GM23248 (cell line): ENCODE results near the gene SSX2IP. TPM values are rescaled to one million over a fixed set of nuclear protein-coding genes. Genes with fewer than 3 reads are reported as not detected.

Experiments
- DNase-seq: peaks from one replicate; pipeline ENCODE4 v3.0.0-alpha.2; 2015
- H2AFZ ChIP-seq: fragments of 200-600 bp; sonication (generic); 2 replicates; pipeline ENCODE4 v1.6.1; 2016; ENCODE audit warnings: antibody characterized with exemption
- H3F3A ChIP-seq: fragments of 200-600 bp; sonication (generic); 2 replicates; pipeline ENCODE4 v1.6.1; 2016; ENCODE audit warnings: mild to moderate bottlenecking, antibody characterized with exemption, mixed run types; ENCODE audit not compliant: insufficient read depth
- H3K27ac ChIP-seq: fragments of 200-600 bp; sonication (generic); 2 replicates; pipeline ENCODE4 v1.5.1; 2016; ENCODE audit warnings: mild to moderate bottlenecking
- H3K27me3 ChIP-seq: fragments of 200-600 bp; sonication (generic); replicated peaks from 2 replicates; pipeline ENCODE4 v1.6.1; 2016; ENCODE audit warnings: mild to moderate bottlenecking; ENCODE audit not compliant: insufficient read depth
- H3K36me3 ChIP-seq: fragments of 200-600 bp; sonication (generic); 2 replicates; pipeline ENCODE4 v1.6.1; 2016; ENCODE audit warnings: low read depth, mild to moderate bottlenecking
- H3K4me1 ChIP-seq: fragments of 200-600 bp; sonication (generic); 2 replicates; pipeline ENCODE4 v1.6.1; 2016; ENCODE audit warnings: mild to moderate bottlenecking; ENCODE audit not compliant: insufficient read depth
- H3K4me2 ChIP-seq: fragments of 200-600 bp; sonication (generic); one replicate; pipeline ENCODE4 v1.6.1; 2016; ENCODE audit warnings: mild to moderate bottlenecking; ENCODE audit not compliant: unreplicated experiment
- H3K4me3 ChIP-seq: fragments of 200-600 bp; sonication (generic); 2 replicates; pipeline ENCODE4 v1.5.1; 2016; ENCODE audit warnings: mild to moderate bottlenecking
- H3K79me2 ChIP-seq: fragments of 200-600 bp; sonication (generic); 2 replicates; pipeline ENCODE4 v1.6.1; 2016; ENCODE audit warnings: mild to moderate bottlenecking; ENCODE audit not compliant: insufficient read depth
- H3K9ac ChIP-seq: fragments of 200-600 bp; sonication (generic); 2 replicates; pipeline ENCODE4 v1.6.1; 2016; ENCODE audit warnings: mild to moderate bottlenecking
- H3K9me2 ChIP-seq: fragments of 200-600 bp; sonication (generic); 2 replicates; pipeline ENCODE4 v1.6.1; 2016; ENCODE audit warnings: mixed run types, mild to moderate bottlenecking, moderate library complexity; ENCODE audit not compliant: insufficient read depth
- H3K9me3 ChIP-seq: fragments of 200-600 bp; sonication (generic); one replicate; pipeline ENCODE4 v1.6.1; 2017; ENCODE audit warnings: low read depth
- H4K20me1 ChIP-seq: fragments of 200-600 bp; sonication (generic); 2 replicates; pipeline ENCODE4 v1.6.0; 2016; ENCODE audit not compliant: insufficient read depth
- EZH2 ChIP-seq: fragments of 200-600 bp; sonication (generic); IDR thresholded peaks from 2 replicates; pipeline ENCODE4 v1.6.1; 2018; ENCODE audit warnings: antibody characterized with exemption, mild to moderate bottlenecking; ENCODE audit not compliant: insufficient read depth, poor library complexity, severe bottlenecking
- EZH2phosphoT487 ChIP-seq: fragments of 200-600 bp; sonication (generic); IDR thresholded peaks from 2 replicates; pipeline ENCODE4 v1.6.1; 2018; ENCODE audit warnings: antibody characterized with exemption, moderate library complexity, mild to moderate bottlenecking, low read depth; ENCODE audit not compliant: insufficient read depth
- WGBS, 2 experiments: methylation state at CpG; one replicate each; pipeline ENCODE4 v1.1.6; 2015 to 2017; ENCODE audit warnings: low lambda C conversion rate in 2 of 2, low coverage in 1 of 2; ENCODE audit errors: missing lambda C conversion rate in 2 of 2; 5-methylcytosine and 5-hydroxymethylcytosine counted together
- in situ Hi-C: fragments of 300-500 bp; cut with MboI; formaldehyde crosslinking; loops from 2 replicates; pipeline ENCODE4 v1.15.0; 2020
- polyA plus RNA-seq: library from polyadenylated mRNA; unstranded; fragments of >200 nt; fragmentation: Nextera tagmentation; extraction: Ambion mirVana; gene quantifications from 2 replicates; pipeline ENCODE4 v1.2.1, GENCODE V29; 2016
- total RNA-seq: library from RNA; depleted of rRNA; stranded (reverse); fragments of >200 nt; shearing (Covaris generic); gene quantifications from 2 replicates; pipeline ENCODE4 v1.2.3, GENCODE V29; 2014; rRNA removed

The SSX2IP gene, protein sequence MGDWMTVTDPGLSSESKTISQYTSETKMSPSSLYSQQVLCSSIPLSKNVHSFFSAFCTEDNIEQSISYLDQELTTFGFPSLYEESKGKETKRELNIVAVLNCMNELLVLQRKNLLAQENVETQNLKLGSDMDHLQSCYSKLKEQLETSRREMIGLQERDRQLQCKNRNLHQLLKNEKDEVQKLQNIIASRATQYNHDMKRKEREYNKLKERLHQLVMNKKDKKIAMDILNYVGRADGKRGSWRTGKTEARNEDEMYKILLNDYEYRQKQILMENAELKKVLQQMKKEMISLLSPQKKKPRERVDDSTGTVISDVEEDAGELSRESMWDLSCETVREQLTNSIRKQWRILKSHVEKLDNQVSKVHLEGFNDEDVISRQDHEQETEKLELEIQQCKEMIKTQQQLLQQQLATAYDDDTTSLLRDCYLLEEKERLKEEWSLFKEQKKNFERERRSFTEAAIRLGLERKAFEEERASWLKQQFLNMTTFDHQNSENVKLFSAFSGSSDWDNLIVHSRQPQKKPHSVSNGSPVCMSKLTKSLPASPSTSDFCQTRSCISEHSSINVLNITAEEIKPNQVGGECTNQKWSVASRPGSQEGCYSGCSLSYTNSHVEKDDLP
- total RNA-seq, result 15.3 and 15.7 TPM in 2 replicates
- polyA plus RNA-seq, result 11.3 and 14.5 TPM in 2 replicates

DNA sequence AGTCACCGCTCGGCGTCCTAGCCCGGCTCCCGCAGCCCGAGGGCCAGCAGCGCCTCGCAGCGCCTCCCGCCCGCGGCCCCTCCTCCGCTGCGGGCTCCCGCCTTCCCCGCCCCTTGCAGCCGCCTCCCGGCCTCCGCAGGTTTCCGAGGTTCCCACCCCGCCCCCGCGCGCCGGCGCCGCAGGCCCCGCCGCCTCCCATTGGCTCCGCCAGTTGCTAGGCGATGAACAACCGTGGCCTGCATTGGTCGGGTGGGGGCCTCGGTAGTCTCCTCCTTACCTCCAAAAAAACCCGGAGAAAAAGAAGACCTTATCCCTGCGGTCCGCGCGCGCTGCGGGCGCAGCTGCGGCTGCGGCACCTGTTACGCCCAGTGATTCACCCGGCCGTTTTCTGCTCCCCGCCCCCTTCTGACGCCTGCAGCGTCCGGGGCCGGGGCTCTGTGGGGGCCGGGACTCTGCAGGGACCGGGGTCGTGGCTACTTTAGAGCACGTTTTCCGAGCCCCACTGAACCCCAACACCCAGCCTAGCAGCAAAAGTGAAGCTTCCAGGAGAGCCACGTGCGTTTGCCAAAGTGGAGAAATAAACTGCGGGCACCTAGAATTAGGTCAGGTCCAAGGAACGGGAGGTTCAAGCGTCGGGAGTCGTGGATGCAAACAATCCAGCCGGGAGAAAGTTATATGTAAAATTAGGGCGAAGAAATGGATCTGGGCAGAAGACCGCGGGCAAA is at the start of gene SSX2IP:
TSS of gene SSX2IP (minus strand) at position 65 of the 725 bp plus-strand sequence. CDS start 19,242 bp downstream, outside the sequence.
- no peak for TF ChIP-seq EZH2
- no peak for TF ChIP-seq EZH2phosphoT487
- peak within 1 kb of the TSS; percentile 35; the same call in 1 of the 2 replicates for H3K27ac ChIP-seq
- peaks cover 26% of the 10 kb centered on the region for H3K4me1 ChIP-seq
- H3K4me3 ChIP-seq, result peak within 1 kb of the TSS; percentile 84
- peaks cover 25% of the 10 kb centered on the region for H3F3A ChIP-seq
- in situ Hi-C loops, result no loop called here
- peaks cover 29% of the 10 kb centered on the region for H3K79me2 ChIP-seq
- peak within 1 kb of the TSS; percentile 67 for H3K9ac ChIP-seq
- no peaks in the 10 kb centered on the region for H3K9me3 ChIP-seq
- no peaks in the 10 kb centered on the region for H3K36me3 ChIP-seq
- no peaks in the 10 kb centered on the region for H3K27me3 ChIP-seq
- DNase-seq, result peak; percentile 95
- H2AFZ ChIP-seq, result peak within 1 kb of the TSS; percentile 90
- H4K20me1 ChIP-seq, result no peaks in the 10 kb centered on the region
- no peaks in the 10 kb centered on the region for H3K9me2 ChIP-seq
- peak within 1 kb of the TSS; percentile 95 for H3K4me2 ChIP-seq
- WGBS, 2 experiments, result 1 to 3% methylated on average over 28 to 68 of the region's 68 CpGs

- TF ChIP-seq EZH2phosphoT487, result no peak
- TF ChIP-seq EZH2, result no peak
- in situ Hi-C loops, result no loop called here
- Histone ChIP-seq H3K79me2 (no peaks in the 10 kb centered on the region), H3K36me3 (no peaks in the 10 kb centered on the region), H2AFZ (0 out of 2 replicates have a peak overlapping the region, but pooled peaks have one; percentile 25), H3K9ac (no peak overlapping the region), H3K4me3 (no peak overlapping the region), H4K20me1 (no peaks in the 10 kb centered on the region), H3F3A (peaks cover 14% of the 10 kb centered on the region), H3K9me3 (no peaks in the 10 kb centered on the region), H3K4me1 (peaks cover 16% of the 10 kb centered on the region), H3K9me2 (no peaks in the 10 kb centered on the region), H3K27me3 (no peaks in the 10 kb centered on the region), H3K4me2 (no peak overlapping the region), H3K27ac (no peak overlapping the region)
- 88 to 92% methylated on average over 13 of the region's 13 CpGs for WGBS, 2 experiments
- no peak for DNase-seq
These were observed 48.0 kb upstream of the SSX2IP start for GRCh38 chr1:84738237-84738636.

GRCh38 chr1:84737590-84737989 is 47.3 kb upstream of the SSX2IP start:
- no peaks in the 10 kb centered on the region for H3K36me3 ChIP-seq
- no peaks in the 10 kb centered on the region for H3K9me3 ChIP-seq
- TF ChIP-seq EZH2phosphoT487, result no peak
- H2AFZ ChIP-seq, result peak overlapping the region; percentile 25; the same call in 1 of the 2 replicates
- H3K4me3 ChIP-seq, result no peak overlapping the region
- H3F3A ChIP-seq, result peaks cover 14% of the 10 kb centered on the region
- no peak overlapping the region for H3K4me2 ChIP-seq
- H3K4me1 ChIP-seq, result peaks cover 16% of the 10 kb centered on the region
- H3K9me2 ChIP-seq, result no peaks in the 10 kb centered on the region
- no peaks in the 10 kb centered on the region for H4K20me1 ChIP-seq
- H3K27me3 ChIP-seq, result no peaks in the 10 kb centered on the region
- in situ Hi-C loops, result no loop called here
- no peak for DNase-seq
- no peak overlapping the region for H3K27ac ChIP-seq
- WGBS, 2 experiments, result 51 to 53% methylated on average over 4 of the region's 4 CpGs
- no peaks in the 10 kb centered on the region for H3K79me2 ChIP-seq
- H3K9ac ChIP-seq, result no peak overlapping the region

GRCh38 chr1:84736944-84737343 is 46.7 kb upstream of the SSX2IP start:
- Histone ChIP-seq H2AFZ (0 out of 2 replicates have a peak overlapping the region, but pooled peaks have one; percentile 25), H3K9me3 (no peaks in the 10 kb centered on the region), H3K9me2 (no peaks in the 10 kb centered on the region), H3K4me3 (no peak overlapping the region), H3K4me2 (no peak overlapping the region), H3K9ac (no peak overlapping the region), H3K4me1 (peaks cover 16% of the 10 kb centered on the region), H3K36me3 (no peaks in the 10 kb centered on the region), H3K79me2 (no peaks in the 10 kb centered on the region), H3F3A (peaks cover 14% of the 10 kb centered on the region), H3K27me3 (no peaks in the 10 kb centered on the region), H4K20me1 (no peaks in the 10 kb centered on the region), H3K27ac (no peak overlapping the region)
- WGBS, 2 experiments, result 96 to 100% methylated on average over 3 of the region's 3 CpGs
- in situ Hi-C loops, result no loop called here
- TF ChIP-seq EZH2phosphoT487, result no peak
- no peak for TF ChIP-seq EZH2
- DNase-seq, result no peak
